Trophoblast cell (in vitro differentiated cells and primary cell): ENCODE results near the gene FAM90A1. TPM values are rescaled to one million over a fixed set of nuclear protein-coding genes. Genes with fewer than 3 reads are reported as not detected.
"Not testable (repeated sequence)": the region's sequence is repeated elsewhere in the genome, so short reads cannot be mapped to it uniquely, and the experiment has no call there.

ENCODE experiments used
- DNase-seq, 2 donors: peaks; one replicate each; pipeline ENCODE4 v3.0.0-alpha.2; 2016
- H2AFZ ChIP-seq: 2 replicates; pipeline ENCODE4 v1.6.1; 2013; ENCODE audit warnings: low read length, moderate library complexity, mild to moderate bottlenecking; ENCODE audit not compliant: insufficient read depth, poor library complexity
- H2AK5ac ChIP-seq: 2 replicates; pipeline ENCODE4 v1.6.1; 2013; ENCODE audit warnings: mild to moderate bottlenecking, low read length
- H2BK120ac ChIP-seq: 2 replicates; pipeline ENCODE4 v1.6.1; 2013; ENCODE audit warnings: low read length, mild to moderate bottlenecking, moderate library complexity; ENCODE audit not compliant: insufficient read depth, poor library complexity
- H2BK12ac ChIP-seq: 2 replicates; pipeline ENCODE4 v1.6.1; 2013; ENCODE audit warnings: mild to moderate bottlenecking, low read length, moderate library complexity
- H2BK5ac ChIP-seq: 2 replicates; pipeline ENCODE4 v1.6.1; 2013; ENCODE audit warnings: low read length, low read depth, moderate library complexity, mild to moderate bottlenecking; ENCODE audit not compliant: poor library complexity
- H3K14ac ChIP-seq: 2 replicates; pipeline ENCODE4 v1.6.1; 2013; ENCODE audit warnings: mild to moderate bottlenecking, low read length
- H3K18ac ChIP-seq: 2 replicates; pipeline ENCODE4 v1.6.1; 2013; ENCODE audit warnings: mild to moderate bottlenecking, low read length
- H3K23ac ChIP-seq: 2 replicates; pipeline ENCODE4 v1.6.1; 2013; ENCODE audit warnings: low read length
- H3K27ac ChIP-seq: 2 replicates; pipeline ENCODE4 v1.5.1; 2013; ENCODE audit warnings: low read depth, mild to moderate bottlenecking, inconsistent platforms, low read length, moderate library complexity
- H3K27me3 ChIP-seq: 2 replicates; pipeline ENCODE4 v1.6.1; 2013; ENCODE audit warnings: inconsistent platforms, mild to moderate bottlenecking, low read length, moderate library complexity; ENCODE audit not compliant: insufficient read depth
- H3K36me3 ChIP-seq, 2 experiments: 1 replicate in 1 of 2; 2 replicates in 1 of 2; pipeline ENCODE4 v1.6.1; 2013; ENCODE audit warnings: low read length in 2 of 2, mild to moderate bottlenecking in 2 of 2, moderate library complexity in 1 of 2; ENCODE audit not compliant: insufficient read depth in 2 of 2, control insufficient read depth in 1 of 2
- H3K4ac ChIP-seq: 2 replicates; pipeline ENCODE4 v1.6.1; 2013; ENCODE audit warnings: low read depth, mild to moderate bottlenecking, low read length, moderate library complexity
- H3K4me1 ChIP-seq, 2 experiments: 1 replicate in 1 of 2; 2 replicates in 1 of 2; pipeline ENCODE4 v1.6.1; 2013; ENCODE audit warnings: low read length in 2 of 2, mild to moderate bottlenecking in 2 of 2, moderate library complexity in 1 of 2; ENCODE audit not compliant: insufficient read depth in 2 of 2, control insufficient read depth in 1 of 2
- H3K4me2 ChIP-seq: 2 replicates; pipeline ENCODE4 v1.6.1; 2013; ENCODE audit warnings: inconsistent platforms, mild to moderate bottlenecking, low read length, moderate library complexity
- H3K4me3 ChIP-seq: 2 replicates; pipeline ENCODE4 v1.5.1; 2013; ENCODE audit warnings: mild to moderate bottlenecking, low read depth, low read length, inconsistent platforms
- H3K79me1 ChIP-seq: one replicate; pipeline ENCODE4 v1.6.1; 2013; ENCODE audit warnings: low read length
- H3K79me2 ChIP-seq: 2 replicates; pipeline ENCODE4 v1.6.1; 2013; ENCODE audit warnings: low read length, mild to moderate bottlenecking; ENCODE audit not compliant: control insufficient read depth, insufficient read depth, poor library complexity
- H3K9ac ChIP-seq: 2 replicates; pipeline ENCODE4 v1.6.1; 2013; ENCODE audit warnings: mild to moderate bottlenecking, low read length
- H3K9me3 ChIP-seq: 2 replicates; pipeline ENCODE4 v1.6.1; 2013; ENCODE audit warnings: low read depth, mild to moderate bottlenecking, control low read depth, inconsistent platforms, low read length; ENCODE audit not compliant: insufficient read depth
- H4K12ac ChIP-seq: 2 replicates; pipeline ENCODE4 v1.6.1; 2013; ENCODE audit warnings: low read depth, mild to moderate bottlenecking, low read length, moderate library complexity
- H4K8ac ChIP-seq: 2 replicates; pipeline ENCODE4 v1.6.1; 2013; ENCODE audit warnings: low read depth, mild to moderate bottlenecking, low read length, moderate library complexity
- H4K91ac ChIP-seq: one replicate; pipeline ENCODE4 v1.6.1; 2013; ENCODE audit warnings: low read depth, mild to moderate bottlenecking, low read length, moderate library complexity
- WGBS: extraction: QIAGEN DNeasy Blood & Tissue Kit; methylation state at CpG from one replicate; pipeline ENCODE4 v1.1.7; 2013; ENCODE audit warnings: missing lambda C conversion rate; ENCODE audit not compliant: insufficient read length, insufficient coverage; ENCODE audit errors: extremely low coverage; 5-methylcytosine and 5-hydroxymethylcytosine counted together
- polyA plus RNA-seq: library from polyadenylated mRNA; stranded (reverse); fragments of 200-250 nt; gene quantifications from 2 replicates; pipeline ENCODE4 v1.2.3, GENCODE V29; 2013

FAM90A1 gene
- 0.03 and 0.04 TPM in 2 replicates for polyA plus RNA-seq

GRCh38 chr12:8226992-8227731 is at the start of gene FAM90A1:
TSS of gene FAM90A1 (minus strand) at chr12:8227618. CDS start at chr12:8224832, 2,786 bp downstream.
- not testable (repeated sequence) for H3K9me3 ChIP-seq, H2AFZ ChIP-seq, H4K12ac ChIP-seq, H3K18ac ChIP-seq, H3K27ac ChIP-seq, H2BK5ac ChIP-seq, H3K4me1 ChIP-seq, H4K91ac ChIP-seq, H2BK120ac ChIP-seq, H3K4me3 ChIP-seq, H3K79me2 ChIP-seq, H2AK5ac ChIP-seq, H3K36me3 ChIP-seq, H3K14ac ChIP-seq, H3K23ac ChIP-seq, H3K9ac ChIP-seq, H4K8ac ChIP-seq, H3K27me3 ChIP-seq, H3K79me1 ChIP-seq, DNase-seq, H2BK12ac ChIP-seq, H3K4ac ChIP-seq, H3K4me2 ChIP-seq
- WGBS = no CpG with 5 or more reads among the region's 22 CpGs

- H2BK120ac ChIP-seq, H3K4ac ChIP-seq, H2AFZ ChIP-seq, H4K91ac ChIP-seq, H3K9ac ChIP-seq, H3K79me1 ChIP-seq, H2BK5ac ChIP-seq, H3K9me3 ChIP-seq, H4K12ac ChIP-seq, H3K79me2 ChIP-seq, H4K8ac ChIP-seq, H3K14ac ChIP-seq, H2BK12ac ChIP-seq, DNase-seq, H3K4me1 ChIP-seq, H3K23ac ChIP-seq, H3K27me3 ChIP-seq, H3K18ac ChIP-seq, H3K27ac ChIP-seq, H3K4me3 ChIP-seq, H3K36me3 ChIP-seq, H2AK5ac ChIP-seq, H3K4me2 ChIP-seq: not testable (repeated sequence)
- no CpG with 5 or more reads among the region's 2 CpGs for WGBS
These were observed 49.0 kb upstream of the FAM90A1 start for GRCh38 chr12:8276397-8276796.

GRCh38 chr12:8266706-8267105 is 39.3 kb upstream of the FAM90A1 start:
- not testable (repeated sequence) for H3K9ac ChIP-seq, H3K79me2 ChIP-seq, H4K8ac ChIP-seq, H2AFZ ChIP-seq, H3K27ac ChIP-seq, H3K4ac ChIP-seq, H3K18ac ChIP-seq, H4K12ac ChIP-seq, H3K9me3 ChIP-seq, H3K4me3 ChIP-seq, H2BK120ac ChIP-seq, H2AK5ac ChIP-seq, H3K27me3 ChIP-seq, H3K14ac ChIP-seq, H2BK5ac ChIP-seq, H4K91ac ChIP-seq, H3K79me1 ChIP-seq, H3K36me3 ChIP-seq, H2BK12ac ChIP-seq, H3K23ac ChIP-seq, H3K4me2 ChIP-seq, H3K4me1 ChIP-seq
- no CpG with 5 or more reads among the region's 4 CpGs for WGBS
- DNase-seq = peak in 1 of 2 donors; percentile 6

- H2BK12ac ChIP-seq, H3K79me2 ChIP-seq, H4K91ac ChIP-seq, H3K79me1 ChIP-seq, DNase-seq, H3K9me3 ChIP-seq, H3K23ac ChIP-seq, H3K14ac ChIP-seq, H3K4me1 ChIP-seq, H3K9ac ChIP-seq, H3K36me3 ChIP-seq, H4K8ac ChIP-seq, H2AK5ac ChIP-seq, H2BK5ac ChIP-seq, H2BK120ac ChIP-seq, H3K27ac ChIP-seq, H3K4ac ChIP-seq, H3K27me3 ChIP-seq, H2AFZ ChIP-seq, H3K4me3 ChIP-seq, H3K18ac ChIP-seq, H3K4me2 ChIP-seq, H4K12ac ChIP-seq: not testable (repeated sequence)
- WGBS = no CpG with 5 or more reads among the region's 7 CpGs
These were observed 36.8 kb upstream of the FAM90A1 start for GRCh38 chr12:8264236-8264635.
